Skin epidermis (tissue), 12 donors: ENCODE data around the gene IFT25.
"Not testable (repeated sequence)": the region's sequence is repeated elsewhere in the genome, so short reads cannot be mapped to it uniquely, and the experiment has no call there.

ENCODE experiments used
- H3K27ac ChIP-seq, 21 experiments: fragments of 200-600 bp; sonication (generic) in 11 of 21; one replicate each; pipeline ENCODE4 v1.5.0; 2020; ENCODE audit warnings: mild to moderate bottlenecking in 3 of 21, inconsistent platforms in 2 of 21, moderate library complexity in 2 of 21
- H3K4me3 ChIP-seq, 7 experiments: fragments of 200-600 bp; sonication (generic) in 2 of 7; one replicate each; pipeline ENCODE4 v1.5.0; 2020; ENCODE audit warnings: inconsistent platforms in 2 of 7, mild to moderate bottlenecking in 2 of 7, moderate library complexity in 1 of 7

Gene IFT25

GRCh38 chr1:53945433-53946251 is at the start of gene IFT25:
Gene IFT25, minus strand, starts transcription at chr1:53945699. Its CDS starts 5,617 bp downstream, at chr1:53940082.
- Histone ChIP-seq H3K4me3 (peak within 1 kb of the TSS; percentile 58 to 88 (median 85)), H3K27ac (peak within 1 kb of the TSS; percentile 34 to 96 (median 88))

- not testable (repeated sequence) for H3K4me3 ChIP-seq, H3K27ac ChIP-seq
Observed at GRCh38 chr1:53994516-53994915, 49.0 kb upstream of the IFT25 start.

- H3K4me3 ChIP-seq, result no peak overlapping the region
- H3K27ac ChIP-seq, result no peak overlapping the region
Observed at GRCh38 chr1:53992085-53992874, 46.8 kb upstream of the IFT25 start.

- H3K27ac ChIP-seq, result no peak overlapping the region
- H3K4me3 ChIP-seq, result no peak overlapping the region
Observed at GRCh38 chr1:53987880-53988279, 42.4 kb upstream of the IFT25 start.

- H3K4me3 ChIP-seq, result no peak overlapping the region
- H3K27ac ChIP-seq, result no peak overlapping the region
Observed at GRCh38 chr1:53986458-53986857, 41.0 kb upstream of the IFT25 start.

GRCh38 chr1:53984726-53985125 is 39.2 kb upstream of the IFT25 start:
- Histone ChIP-seq H3K4me3 (no peak overlapping the region), H3K27ac (no peak overlapping the region)

- H3K27ac ChIP-seq, result peak overlapping the region in 11 of 21 experiments; percentile 2 to 81 (median 40)
Observed at GRCh38 chr1:53982763-53983104, 37.2 kb upstream of the IFT25 start.

GRCh38 chr1:53982034-53982762 is 36.7 kb upstream of the IFT25 start:
- Histone ChIP-seq H3K4me3 (peak overlapping the region; percentile 2 to 37 (median 18)), H3K27ac (peak overlapping the region in 16 of 21 experiments; percentile 2 to 81 (median 42))

More at GRCh38 chr1:53982763-53983104, 37.2 kb upstream of the IFT25 start:
- H3K4me3 ChIP-seq, result peak overlapping the region; percentile 2 to 37 (median 18)

- no peak overlapping the region for H3K4me3 ChIP-seq
- H3K27ac ChIP-seq, result no peak overlapping the region
Observed at GRCh38 chr1:53981220-53981619, 35.7 kb upstream of the IFT25 start.

- no peak overlapping the region for H3K27ac ChIP-seq
Observed at GRCh38 chr1:53979712-53980450, 34.4 kb upstream of the IFT25 start.

GRCh38 chr1:53975861-53976260 is 30.4 kb upstream of the IFT25 start:
- Histone ChIP-seq H3K4me3 (no peak overlapping the region), H3K27ac (no peak overlapping the region)

More at GRCh38 chr1:53979712-53980450, 34.4 kb upstream of the IFT25 start:
- H3K4me3 ChIP-seq, result no peak overlapping the region

GRCh38 chr1:53971718-53972117 is 26.2 kb upstream of the IFT25 start:
- no peak overlapping the region for H3K4me3 ChIP-seq
- H3K27ac ChIP-seq, result no peak overlapping the region

GRCh38 chr1:53969323-53969722 is 23.8 kb upstream of the IFT25 start:
- H3K27ac ChIP-seq, H3K4me3 ChIP-seq: not testable (repeated sequence)

- H3K4me3 ChIP-seq, result no peak overlapping the region
- H3K27ac ChIP-seq, result no peak overlapping the region
Observed at GRCh38 chr1:53968125-53968513, 22.6 kb upstream of the IFT25 start.

- H3K4me3 ChIP-seq, result no peak overlapping the region
Observed at GRCh38 chr1:53967409-53968124, 22.1 kb upstream of the IFT25 start.

GRCh38 chr1:53966794-53967193 is 21.3 kb upstream of the IFT25 start:
- Histone ChIP-seq H3K4me3 (no peak overlapping the region), H3K27ac (no peak overlapping the region)

More at GRCh38 chr1:53967409-53968124, 22.1 kb upstream of the IFT25 start:
- H3K27ac ChIP-seq, result no peak overlapping the region

GRCh38 chr1:53964109-53964508 is 18.6 kb upstream of the IFT25 start:
- Histone ChIP-seq H3K4me3 (no peak overlapping the region), H3K27ac (no peak overlapping the region)

- H3K27ac ChIP-seq, result peak overlapping the region in 1 of 21 experiments; percentile 18
- H3K4me3 ChIP-seq, result no peak overlapping the region
Observed at GRCh38 chr1:53963460-53963859, 18.0 kb upstream of the IFT25 start.

GRCh38 chr1:53962395-53962794 is 16.9 kb upstream of the IFT25 start:
- Histone ChIP-seq H3K27ac (no peak overlapping the region), H3K4me3 (no peak overlapping the region)
